CD4-positive, CD25-positive, alpha-beta regulatory T cell (primary cell): ENCODE results near the gene UTP4. TPM values are rescaled to one million over a fixed set of nuclear protein-coding genes. Genes with fewer than 3 reads are reported as not detected.
"Not testable (repeated sequence)": the region's sequence is repeated elsewhere in the genome, so short reads cannot be mapped to it uniquely, and the experiment has no call there.

Experiments used
- ATAC-seq, 2 donors: fragments of 150-1000 bp; cut with Tn5 transposase; one replicate each; pipeline ENCODE4 v1.10.0; 2021; ENCODE audit warnings: low read depth in 2 of 2, moderate number of reproducible peaks in 2 of 2, moderate library complexity in 1 of 2
- DNase-seq, 3 donors: peaks; one replicate each; pipeline versions ENCODE4 v3.0.0 to v3.0.0-alpha.2; 2012 to 2022; ENCODE audit warnings: mixed read lengths in 1 of 3
- H3K27ac ChIP-seq: one replicate; pipeline ENCODE4 v1.7.0; 2013; ENCODE audit warnings: mild to moderate bottlenecking, low read length; ENCODE audit not compliant: insufficient read depth, poor library complexity, severe bottlenecking
- H3K27me3 ChIP-seq: one replicate; pipeline ENCODE4 v1.7.0; 2013; ENCODE audit warnings: low read length; ENCODE audit not compliant: control insufficient read depth, insufficient read depth
- H3K36me3 ChIP-seq: one replicate; pipeline ENCODE4 v1.7.0; 2013; ENCODE audit warnings: mild to moderate bottlenecking, low read length, moderate library complexity; ENCODE audit not compliant: control insufficient read depth, insufficient read depth
- H3K4me1 ChIP-seq: 2 replicates; pipeline ENCODE4 v1.7.0; 2013; ENCODE audit warnings: mild to moderate bottlenecking, low read length; ENCODE audit not compliant: insufficient read depth, control insufficient read depth, poor library complexity, severe bottlenecking
- H3K4me3 ChIP-seq: one replicate; pipeline ENCODE4 v1.7.0; 2013; ENCODE audit warnings: low read depth, mild to moderate bottlenecking, low read length, moderate library complexity
- H3K9me3 ChIP-seq, 2 experiments: 1 replicate in 1 of 2; 2 replicates in 1 of 2; pipeline ENCODE4 v1.7.0; 2013; ENCODE audit warnings: low read length in 2 of 2, mild to moderate bottlenecking in 1 of 2, moderate library complexity in 1 of 2; ENCODE audit not compliant: control insufficient read depth in 2 of 2
- H3K27ac Mint-ChIP-seq, 3 donors: one replicate each; pipeline ENCODE4 v1.8.0; 2020 to 2022; ENCODE audit warnings: mild to moderate bottlenecking in 3 of 3, mixed read lengths in 3 of 3, moderate library complexity in 2 of 3
- H3K27me3 Mint-ChIP-seq: one replicate; pipeline ENCODE4 v1.8.0; 2022; ENCODE audit warnings: mild to moderate bottlenecking, mixed read lengths
- H3K36me3 Mint-ChIP-seq: one replicate; pipeline ENCODE4 v1.8.0; 2020; ENCODE audit warnings: mixed read lengths
- H3K4me1 Mint-ChIP-seq, 4 donors: one replicate each; pipeline ENCODE4 v1.8.0; 2020 to 2022; ENCODE audit warnings: mixed read lengths in 4 of 4, mild to moderate bottlenecking in 1 of 4
- H3K4me3 Mint-ChIP-seq, 4 donors: one replicate each; pipeline ENCODE4 v1.8.0; 2020 to 2022; ENCODE audit warnings: mild to moderate bottlenecking in 4 of 4, mixed read lengths in 4 of 4, moderate library complexity in 3 of 4
- H3K9me3 Mint-ChIP-seq, 7 donors: one replicate each; pipeline ENCODE4 v1.8.0; 2020 to 2022; ENCODE audit warnings: mixed read lengths in 7 of 7, mild to moderate bottlenecking in 3 of 7, moderate library complexity in 2 of 7
- polyA plus RNA-seq, 4 donors: library from polyadenylated mRNA; unstranded; fragments of 300-500 nt; fragmentation: Illumina TruSeq; gene quantifications; one replicate each; pipeline ENCODE4 v1.2.3, GENCODE V29; 2021
- total RNA-seq: library from RNA; stranded (reverse); gene quantifications from one replicate; pipeline ENCODE4 v1.2.3, GENCODE V29; 2022

UTP4 gene
- total and polyA plus RNA-seq, 5 donors from 2014 or later: 44.4 to 63.2 (median 50.8) TPM

DNA sequence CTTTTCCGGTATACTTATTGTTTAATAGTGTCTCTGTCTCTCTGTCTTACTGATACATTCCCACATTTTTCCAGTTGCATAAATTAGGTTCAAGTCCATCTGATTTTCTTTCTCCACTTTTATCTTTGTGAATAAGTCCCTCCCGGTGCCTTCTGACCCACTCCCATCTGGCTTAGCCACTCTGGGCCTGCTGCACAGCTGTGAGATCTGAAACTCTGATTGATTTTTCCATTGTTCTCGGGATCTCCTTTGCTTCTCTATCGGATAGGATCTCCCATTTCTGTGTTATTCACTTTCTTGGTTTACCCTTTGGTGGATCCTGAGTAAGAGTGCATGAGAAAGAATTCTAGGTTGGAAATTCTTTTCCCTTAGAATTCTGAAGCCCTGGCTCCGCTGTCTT, 8.6 kb downstream of the UTP4 start:
- ATAC-seq (no peak), DNase-seq (no peak)
- Mint-ChIP-seq H3K27me3 (no peaks in the 10 kb centered on the region), H3K4me3 (no peak overlapping the region), H3K4me1 (peaks cover under 1 to 5% (median 3%) of the 10 kb centered on the region in 4 donors), H3K36me3 (peaks cover 50% of the 10 kb centered on the region), H3K9me3 (no peaks in the 10 kb centered on the region), H3K27ac (no peak overlapping the region)
- no peaks in the 10 kb centered on the region for H3K9me3 ChIP-seq
- no peak overlapping the region for H3K27ac ChIP-seq
- no peak overlapping the region for H3K4me3 ChIP-seq
- no peaks in the 10 kb centered on the region for H3K4me1 ChIP-seq
- peaks cover 67% of the 10 kb centered on the region for H3K36me3 ChIP-seq
- no peaks in the 10 kb centered on the region for H3K27me3 ChIP-seq

DNA sequence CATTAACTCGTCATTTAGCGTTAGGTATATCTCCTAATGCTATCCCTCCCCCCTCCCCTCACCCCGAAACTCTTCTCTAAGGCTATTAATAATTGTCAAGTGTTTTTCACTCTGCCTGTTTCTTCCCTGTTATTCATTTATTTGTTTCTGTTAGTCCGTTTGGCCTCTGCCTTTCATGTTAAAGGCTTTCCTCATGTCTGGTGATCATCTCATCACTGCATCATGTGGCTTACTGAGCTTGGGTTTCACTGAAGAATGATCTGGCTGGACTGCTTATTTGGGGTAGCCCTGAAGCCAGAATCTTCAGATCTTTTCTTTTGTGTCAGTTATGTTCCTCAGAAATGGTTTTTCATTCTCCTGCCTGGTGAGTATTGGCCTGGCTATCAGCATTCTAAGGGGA, 9.5 kb downstream of the UTP4 start:
- Mint-ChIP-seq H3K4me1 (peaks cover 0 to 6% (median 2%) of the 10 kb centered on the region in 4 donors), H3K36me3 (peaks cover 48% of the 10 kb centered on the region), H3K9me3 (no peaks in the 10 kb centered on the region), H3K4me3 (no peak overlapping the region), H3K27ac (peak overlapping the region in 1 of 3 donors; percentile 69), H3K27me3 (no peaks in the 10 kb centered on the region)
- no peaks in the 10 kb centered on the region for H3K9me3 ChIP-seq
- no peaks in the 10 kb centered on the region for H3K4me1 ChIP-seq
- no peak for DNase-seq
- ATAC-seq: no peak
- H3K27ac ChIP-seq: no peak overlapping the region
- H3K27me3 ChIP-seq: no peaks in the 10 kb centered on the region
- H3K36me3 ChIP-seq: peaks cover 66% of the 10 kb centered on the region
- no peak overlapping the region for H3K4me3 ChIP-seq

DNA sequence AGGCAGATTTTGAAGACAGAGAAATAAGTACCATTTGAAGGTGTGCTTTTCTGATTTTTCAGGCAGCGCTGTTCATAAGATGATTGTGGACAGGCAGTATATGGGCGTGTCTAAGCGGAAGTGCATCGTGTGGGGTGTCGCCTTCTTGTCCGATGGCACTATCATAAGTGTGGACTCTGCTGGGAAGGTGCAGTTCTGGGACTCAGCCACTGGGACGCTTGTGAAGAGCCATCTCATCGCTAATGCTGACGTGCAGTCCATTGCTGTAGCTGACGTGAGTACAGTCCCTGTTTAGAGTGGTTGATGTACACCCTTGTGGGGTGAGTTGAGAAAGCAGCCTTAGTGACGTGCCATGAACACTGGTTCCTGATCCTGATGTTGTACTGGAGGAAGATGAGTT, 10.7 kb downstream of the UTP4 start:
- peaks cover 43% of the 10 kb centered on the region for H3K36me3 Mint-ChIP-seq
- H3K4me3 Mint-ChIP-seq: no peak overlapping the region
- H3K27me3 Mint-ChIP-seq: no peaks in the 10 kb centered on the region
- Histone ChIP-seq H3K4me3 (no peak overlapping the region), H3K4me1 (no peaks in the 10 kb centered on the region), H3K36me3 (peaks cover 55% of the 10 kb centered on the region), H3K9me3 (no peaks in the 10 kb centered on the region), H3K27ac (no peak overlapping the region), H3K27me3 (no peaks in the 10 kb centered on the region)
- H3K9me3 Mint-ChIP-seq: no peaks in the 10 kb centered on the region
- no peak for ATAC-seq
- peak overlapping the region in 1 of 3 donors; percentile 72 for H3K27ac Mint-ChIP-seq
- H3K4me1 Mint-ChIP-seq: peaks cover 0 to 10% (median 3%) of the 10 kb centered on the region in 4 donors
- DNase-seq: no peak

DNA sequence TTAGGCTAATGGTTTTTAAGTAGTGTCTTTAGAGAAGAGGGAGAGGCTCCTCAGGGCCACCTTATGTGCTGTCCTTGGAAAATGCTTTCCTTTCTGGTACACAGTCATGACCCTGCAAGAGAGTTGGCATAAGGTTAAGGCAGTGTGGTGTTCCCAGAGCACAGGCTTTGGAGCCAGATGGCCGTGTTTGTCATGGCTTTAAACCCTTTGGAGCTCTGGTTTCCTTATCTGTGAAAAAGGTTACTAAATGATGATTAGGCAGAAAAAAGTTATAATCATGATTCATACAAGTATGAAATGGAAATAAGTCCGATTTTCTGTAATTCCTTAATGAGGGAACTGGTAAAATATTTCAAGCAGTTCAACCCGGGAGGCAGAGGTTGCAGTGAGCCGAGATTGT, 13.2 kb downstream of the UTP4 start:
- Mint-ChIP-seq H3K27ac (peak overlapping the region in 1 of 3 donors; percentile 20), H3K36me3 (peaks cover 34% of the 10 kb centered on the region), H3K9me3 (no peaks in the 10 kb centered on the region), H3K4me3 (no peak overlapping the region), H3K4me1 (peaks cover 0 to 10% (median 4%) of the 10 kb centered on the region in 4 donors), H3K27me3 (no peaks in the 10 kb centered on the region)
- DNase-seq: no peak
- Histone ChIP-seq H3K4me3 (no peak overlapping the region), H3K4me1 (no peaks in the 10 kb centered on the region), H3K36me3 (peaks cover 42% of the 10 kb centered on the region), H3K27ac (no peak overlapping the region), H3K27me3 (no peaks in the 10 kb centered on the region), H3K9me3 (no peaks in the 10 kb centered on the region)
- no peak for ATAC-seq

DNA sequence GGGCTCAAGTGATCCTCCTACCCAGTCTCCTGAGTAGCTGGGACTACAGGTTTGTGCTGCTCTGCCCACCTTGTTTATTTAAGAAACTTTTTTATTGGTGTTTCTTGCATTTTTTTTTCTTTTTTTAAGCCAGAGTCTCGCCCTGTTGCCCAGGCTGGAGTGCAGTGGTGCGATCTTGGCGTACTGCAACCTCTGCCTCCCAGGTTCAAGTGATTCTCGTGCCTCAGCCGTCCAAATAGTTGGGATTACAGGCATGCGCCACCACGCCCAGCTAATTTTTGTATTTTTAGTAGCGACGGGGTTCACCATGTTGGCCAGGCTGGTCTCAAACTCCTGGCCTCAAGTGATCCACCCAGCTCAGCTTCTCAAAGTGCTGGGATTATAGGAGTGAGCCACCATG, 17.2 kb downstream of the UTP4 start:
- not testable (repeated sequence) for H3K4me3 Mint-ChIP-seq, H3K27ac Mint-ChIP-seq, H3K27me3 Mint-ChIP-seq, ATAC-seq, H3K9me3 ChIP-seq, H3K4me3 ChIP-seq, H3K27ac ChIP-seq, DNase-seq, H3K9me3 Mint-ChIP-seq, H3K4me1 ChIP-seq, H3K27me3 ChIP-seq, H3K4me1 Mint-ChIP-seq
- peaks cover 45% of the 10 kb centered on the region for H3K36me3 ChIP-seq
- peaks cover 16% of the 10 kb centered on the region for H3K36me3 Mint-ChIP-seq

DNA sequence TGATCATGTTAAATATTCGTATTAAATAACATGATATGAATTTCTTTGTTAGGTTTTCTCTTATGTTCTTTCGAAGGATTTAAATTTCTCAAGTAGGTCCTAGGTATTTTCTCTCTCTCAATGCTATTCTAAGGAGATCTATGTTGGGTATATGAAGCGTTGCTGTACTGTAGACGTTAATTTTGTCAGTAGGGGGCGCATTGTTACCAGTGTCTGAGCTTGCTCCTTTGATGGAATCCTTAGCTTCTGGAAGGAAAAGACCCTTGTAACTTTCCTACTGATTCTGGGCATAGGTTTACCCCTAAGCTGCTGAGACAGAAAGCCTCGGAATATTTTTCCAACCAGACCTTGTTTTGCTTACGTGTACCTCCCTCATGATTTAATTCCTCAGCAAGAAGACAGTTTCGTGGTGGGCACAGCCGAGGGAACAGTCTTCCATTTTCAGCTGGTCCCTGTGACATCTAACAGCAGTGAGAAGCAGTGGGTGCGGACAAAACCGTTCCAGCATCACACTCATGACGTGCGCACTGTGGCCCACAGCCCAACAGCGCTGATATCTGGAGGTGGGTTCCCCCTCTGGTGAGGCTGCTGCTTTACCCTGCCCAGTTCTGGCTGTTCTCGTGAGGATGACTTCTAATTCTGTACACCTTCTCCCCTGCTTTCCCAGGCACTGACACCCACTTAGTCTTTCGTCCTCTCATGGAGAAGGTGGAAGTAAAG, 17.9 kb downstream of the UTP4 start:
- no peaks in the 10 kb centered on the region for H3K9me3 ChIP-seq
- peak in 1 of 2 donors; percentile 47 for ATAC-seq

DNA sequence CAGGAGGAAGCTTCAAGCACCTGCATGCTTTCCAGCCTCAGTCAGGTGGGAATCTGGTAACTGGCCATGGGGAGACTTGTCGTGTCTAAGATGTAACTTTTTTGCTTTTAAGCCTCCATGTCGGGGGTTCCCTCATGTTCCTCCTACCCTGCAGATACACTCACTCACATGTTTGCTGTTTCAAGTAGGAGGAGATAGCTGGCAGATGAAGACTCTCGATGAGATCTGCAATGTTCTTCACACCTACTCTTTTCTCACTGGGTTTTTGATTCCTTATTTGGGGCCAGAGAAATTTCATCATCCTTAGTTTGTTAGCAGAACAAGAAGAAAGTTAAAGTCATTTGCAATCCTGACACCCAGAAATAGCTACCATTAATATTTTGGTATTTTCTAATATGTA, 24.7 kb downstream of the UTP4 start:
- Mint-ChIP-seq H3K27me3 (no peaks in the 10 kb centered on the region), H3K9me3 (no peaks in the 10 kb centered on the region), H3K4me3 (no peak overlapping the region), H3K4me1 (peaks cover 0 to 5% (median 2%) of the 10 kb centered on the region in 4 donors), H3K27ac (peak overlapping the region in 1 of 3 donors; percentile 37), H3K36me3 (peaks cover 49% of the 10 kb centered on the region)
- no peaks in the 10 kb centered on the region for H3K9me3 ChIP-seq
- DNase-seq (no peak), ATAC-seq (no peak)
- H3K4me3 ChIP-seq: no peak overlapping the region
- peaks cover 74% of the 10 kb centered on the region for H3K36me3 ChIP-seq
- H3K27me3 ChIP-seq: no peaks in the 10 kb centered on the region
- H3K27ac ChIP-seq: no peak overlapping the region
- no peaks in the 10 kb centered on the region for H3K4me1 ChIP-seq

More for the DNA sequence above, 17.9 kb downstream of the UTP4 start:
- Mint-ChIP-seq H3K9me3 (no peaks in the 10 kb centered on the region), H3K36me3 (peaks cover 22% of the 10 kb centered on the region), H3K27ac (peak overlapping the region in 1 of 3 donors; percentile 42), H3K27me3 (no peaks in the 10 kb centered on the region), H3K4me1 (peaks cover 0 to 10% (median 4%) of the 10 kb centered on the region in 4 donors), H3K4me3 (no peak overlapping the region)
- Histone ChIP-seq H3K36me3 (peaks cover 51% of the 10 kb centered on the region), H3K27me3 (no peaks in the 10 kb centered on the region), H3K4me3 (no peak overlapping the region), H3K27ac (no peak overlapping the region), H3K4me1 (no peaks in the 10 kb centered on the region)
- DNase-seq: peak; percentile 33 to 76 (median 68)

DNA sequence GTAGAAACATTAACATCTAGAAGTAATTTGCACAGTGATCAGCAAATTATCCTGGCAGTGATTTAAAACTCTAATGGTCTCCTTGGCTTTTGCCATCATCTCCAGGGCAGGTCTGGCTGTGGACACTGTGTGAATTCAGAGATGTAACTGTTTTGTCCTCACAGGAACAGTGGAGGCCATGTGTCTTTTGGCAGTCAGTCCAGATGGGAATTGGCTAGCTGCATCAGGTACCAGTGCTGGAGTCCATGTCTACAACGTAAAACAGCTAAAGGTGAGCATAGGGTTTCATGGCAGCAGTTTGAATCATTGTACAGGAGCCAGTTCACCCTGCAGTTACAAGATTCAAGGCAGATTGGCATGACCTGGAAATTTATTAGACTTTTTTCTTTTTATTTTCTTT, 27.7 kb downstream of the UTP4 start:
- Histone ChIP-seq H3K9me3 (no peaks in the 10 kb centered on the region), H3K36me3 (peaks cover 67% of the 10 kb centered on the region), H3K4me1 (no peaks in the 10 kb centered on the region), H3K27ac (no peak overlapping the region), H3K27me3 (no peaks in the 10 kb centered on the region), H3K4me3 (no peak overlapping the region)
- no peak for DNase-seq
- Mint-ChIP-seq H3K27me3 (no peaks in the 10 kb centered on the region), H3K9me3 (no peaks in the 10 kb centered on the region), H3K27ac (peak overlapping the region in 1 of 3 donors; percentile 38), H3K4me1 (peaks cover under 1 to 11% (median 4%) of the 10 kb centered on the region in 4 donors), H3K36me3 (peaks cover 53% of the 10 kb centered on the region), H3K4me3 (no peak overlapping the region)
- no peak for ATAC-seq
